ENCODE measurements around the gene OR8B8.
A peak's percentile ranks its signal among the peaks of the same experiment; 100 is the strongest.

OR8B8 gene

GRCh38 chr11:124445646-124446150 is at the start of gene OR8B8:
Gene OR8B8, minus strand, starts transcription at chr11:124445696. Its CDS starts 4,611 bp downstream, at chr11:124441085.
- no peaks in the 10 kb centered on the region for H3K36me3 ChIP-seq (ENCODE audit: control insufficient read depth, insufficient read depth, low read length)
- H3K9ac ChIP-seq (ENCODE audit: low read length): no peak within 1 kb of the TSS
- no peaks in the 10 kb centered on the region for H3K27me3 ChIP-seq (ENCODE audit: control insufficient read depth, insufficient read depth, low read length)
- H3K4me3 ChIP-seq (ENCODE audit: low read length): no peak within 1 kb of the TSS
- no peak within 1 kb of the TSS for H3K27ac ChIP-seq (ENCODE audit: low read depth, low read length)
- no peaks in the 10 kb centered on the region for H3K4me1 ChIP-seq (ENCODE audit: control insufficient read depth, insufficient read depth, low read length)

GRCh38 chr11:124493016-124493655 is 47.6 kb upstream of the OR8B8 start:
- H3K36me3 ChIP-seq (ENCODE audit: control insufficient read depth, insufficient read depth, low read length): no peaks in the 10 kb centered on the region
- H3K27me3 ChIP-seq (ENCODE audit: control insufficient read depth, insufficient read depth, low read length): no peaks in the 10 kb centered on the region
- H3K27ac ChIP-seq (ENCODE audit: low read depth, low read length): no peak overlapping the region
- H3K9ac ChIP-seq (ENCODE audit: low read length): no peak overlapping the region
- no peaks in the 10 kb centered on the region for H3K4me1 ChIP-seq (ENCODE audit: control insufficient read depth, insufficient read depth, low read length)
- H3K4me3 ChIP-seq (ENCODE audit: low read length): no peak overlapping the region

- H3K36me3 ChIP-seq (ENCODE audit: control insufficient read depth, insufficient read depth, low read length): no peaks in the 10 kb centered on the region
- H3K27me3 ChIP-seq (ENCODE audit: control insufficient read depth, insufficient read depth, low read length): no peaks in the 10 kb centered on the region
- H3K4me1 ChIP-seq (ENCODE audit: control insufficient read depth, insufficient read depth, low read length): no peaks in the 10 kb centered on the region
- no peak overlapping the region for H3K9ac ChIP-seq (ENCODE audit: low read length)
- H3K27ac ChIP-seq (ENCODE audit: low read depth, low read length): no peak overlapping the region
- no peak overlapping the region for H3K4me3 ChIP-seq (ENCODE audit: low read length)
Observed at GRCh38 chr11:124483422-124483821, 37.9 kb upstream of the OR8B8 start.

GRCh38 chr11:124482362-124483147 is 37.1 kb upstream of the OR8B8 start:
- Histone ChIP-seq H3K4me1 (ENCODE audit: control insufficient read depth, insufficient read depth, low read length) (no peaks in the 10 kb centered on the region), H3K27me3 (ENCODE audit: control insufficient read depth, insufficient read depth, low read length) (no peaks in the 10 kb centered on the region), H3K4me3 (ENCODE audit: low read length) (no peak overlapping the region), H3K36me3 (ENCODE audit: control insufficient read depth, insufficient read depth, low read length) (no peaks in the 10 kb centered on the region), H3K27ac (ENCODE audit: low read depth, low read length) (no peak overlapping the region), H3K9ac (ENCODE audit: low read length) (no peak overlapping the region)

GRCh38 chr11:124481365-124482323 is 36.1 kb upstream of the OR8B8 start:
- no peaks in the 10 kb centered on the region for H3K36me3 ChIP-seq (ENCODE audit: control insufficient read depth, insufficient read depth, low read length)
- H3K27me3 ChIP-seq (ENCODE audit: control insufficient read depth, insufficient read depth, low read length): no peaks in the 10 kb centered on the region
- H3K9ac ChIP-seq (ENCODE audit: low read length): no peak overlapping the region
- no peaks in the 10 kb centered on the region for H3K4me1 ChIP-seq (ENCODE audit: control insufficient read depth, insufficient read depth, low read length)
- no peak overlapping the region for H3K27ac ChIP-seq (ENCODE audit: low read depth, low read length)
- peak overlapping the region; percentile 30 for H3K4me3 ChIP-seq (ENCODE audit: low read length)

- Histone ChIP-seq H3K36me3 (ENCODE audit: control insufficient read depth, insufficient read depth, low read length) (no peaks in the 10 kb centered on the region), H3K27me3 (ENCODE audit: control insufficient read depth, insufficient read depth, low read length) (no peaks in the 10 kb centered on the region), H3K4me3 (ENCODE audit: low read length) (no peak overlapping the region), H3K4me1 (ENCODE audit: control insufficient read depth, insufficient read depth, low read length) (no peaks in the 10 kb centered on the region), H3K27ac (ENCODE audit: low read depth, low read length) (no peak overlapping the region), H3K9ac (ENCODE audit: low read length) (no peak overlapping the region)
Observed at GRCh38 chr11:124479561-124479960, 34.1 kb upstream of the OR8B8 start.

GRCh38 chr11:124475265-124475664 is 29.8 kb upstream of the OR8B8 start:
- no peaks in the 10 kb centered on the region for H3K27me3 ChIP-seq (ENCODE audit: control insufficient read depth, insufficient read depth, low read length)
- H3K36me3 ChIP-seq (ENCODE audit: control insufficient read depth, insufficient read depth, low read length): no peaks in the 10 kb centered on the region
- H3K27ac ChIP-seq (ENCODE audit: low read depth, low read length): no peak overlapping the region
- H3K4me1 ChIP-seq (ENCODE audit: control insufficient read depth, insufficient read depth, low read length): no peaks in the 10 kb centered on the region
- H3K9ac ChIP-seq (ENCODE audit: low read length): no peak overlapping the region
- no peak overlapping the region for H3K4me3 ChIP-seq (ENCODE audit: low read length)

- H3K27me3 ChIP-seq (ENCODE audit: control insufficient read depth, insufficient read depth, low read length): no peaks in the 10 kb centered on the region
- H3K4me3 ChIP-seq (ENCODE audit: low read length): no peak overlapping the region
- no peaks in the 10 kb centered on the region for H3K36me3 ChIP-seq (ENCODE audit: control insufficient read depth, insufficient read depth, low read length)
- H3K9ac ChIP-seq (ENCODE audit: low read length): no peak overlapping the region
- no peaks in the 10 kb centered on the region for H3K4me1 ChIP-seq (ENCODE audit: control insufficient read depth, insufficient read depth, low read length)
- no peak overlapping the region for H3K27ac ChIP-seq (ENCODE audit: low read depth, low read length)
Observed at GRCh38 chr11:124474779-124475178, 29.3 kb upstream of the OR8B8 start.

GRCh38 chr11:124474079-124474478 is 28.6 kb upstream of the OR8B8 start:
- H3K36me3 ChIP-seq (ENCODE audit: control insufficient read depth, insufficient read depth, low read length): no peaks in the 10 kb centered on the region
- H3K27ac ChIP-seq (ENCODE audit: low read depth, low read length): no peak overlapping the region
- no peak overlapping the region for H3K9ac ChIP-seq (ENCODE audit: low read length)
- no peak overlapping the region for H3K4me3 ChIP-seq (ENCODE audit: low read length)
- no peaks in the 10 kb centered on the region for H3K27me3 ChIP-seq (ENCODE audit: control insufficient read depth, insufficient read depth, low read length)
- H3K4me1 ChIP-seq (ENCODE audit: control insufficient read depth, insufficient read depth, low read length): no peaks in the 10 kb centered on the region

- no peaks in the 10 kb centered on the region for H3K27me3 ChIP-seq (ENCODE audit: control insufficient read depth, insufficient read depth, low read length)
- H3K9ac ChIP-seq (ENCODE audit: low read length): no peak overlapping the region
- no peak overlapping the region for H3K4me3 ChIP-seq (ENCODE audit: low read length)
- H3K36me3 ChIP-seq (ENCODE audit: control insufficient read depth, insufficient read depth, low read length): no peaks in the 10 kb centered on the region
- H3K27ac ChIP-seq (ENCODE audit: low read depth, low read length): no peak overlapping the region
- H3K4me1 ChIP-seq (ENCODE audit: control insufficient read depth, insufficient read depth, low read length): no peaks in the 10 kb centered on the region
Observed at GRCh38 chr11:124473476-124473875, 28.0 kb upstream of the OR8B8 start.

GRCh38 chr11:124470561-124471227 is 25.2 kb upstream of the OR8B8 start:
- Histone ChIP-seq H3K36me3 (ENCODE audit: control insufficient read depth, insufficient read depth, low read length) (no peaks in the 10 kb centered on the region), H3K27me3 (ENCODE audit: control insufficient read depth, insufficient read depth, low read length) (no peaks in the 10 kb centered on the region), H3K4me3 (ENCODE audit: low read length) (no peak overlapping the region), H3K9ac (ENCODE audit: low read length) (no peak overlapping the region), H3K4me1 (ENCODE audit: control insufficient read depth, insufficient read depth, low read length) (no peaks in the 10 kb centered on the region), H3K27ac (ENCODE audit: low read depth, low read length) (no peak overlapping the region)

All from rectal smooth muscle tissue (tissue), 1 donor.